SU-DHL-6 (cell line): ENCODE results near the gene PLEKHM2.
"Not testable (repeated sequence)": the region's sequence is repeated elsewhere in the genome, so short reads cannot be mapped to it uniquely, and the experiment has no call there.

Experiments used
- H2AFZ ChIP-seq: fragments of 200-600 bp; sonication (generic); 2 replicates; pipeline ENCODE4 v1.6.1; 2014; ENCODE audit warnings: low read depth, mild to moderate bottlenecking, moderate library complexity, mixed read lengths, antibody characterized with exemption, low read length; ENCODE audit not compliant: severe bottlenecking
- H3F3A ChIP-seq: fragments of 200-600 bp; shearing (Covaris generic); 2 replicates; pipeline ENCODE4 v1.6.0; 2016; ENCODE audit warnings: antibody characterized with exemption, mild to moderate bottlenecking; ENCODE audit not compliant: insufficient read depth
- H3K27ac ChIP-seq: fragments of 200-600 bp; sonication (generic); 2 replicates; pipeline ENCODE4 v1.5.1; 2016; ENCODE audit warnings: low read depth, mild to moderate bottlenecking, low read length, moderate library complexity, mixed read lengths
- H3K27me3 ChIP-seq: fragments of 200-600 bp; sonication (generic), shearing (Covaris generic); 2 replicates; pipeline ENCODE4 v1.6.0; 2014; ENCODE audit warnings: mild to moderate bottlenecking, low read length
- H3K36me3 ChIP-seq: fragments of 200-600 bp; sonication (generic); 2 replicates; pipeline ENCODE4 v1.6.1; 2014; ENCODE audit warnings: mild to moderate bottlenecking, low read length, mixed read lengths
- H3K4me2 ChIP-seq: fragments of 300-600, 200-600 bp; shearing (Covaris generic), sonication (generic); 2 replicates; pipeline ENCODE4 v1.6.0; 2014; ENCODE audit warnings: low read length, low read depth, mild to moderate bottlenecking; ENCODE audit not compliant: poor library complexity, severe bottlenecking
- H3K4me3 ChIP-seq: fragments of 200-600 bp; sonication (generic); 2 replicates; pipeline ENCODE4 v1.5.1; 2014; ENCODE audit warnings: antibody characterized with exemption, low read length, mild to moderate bottlenecking, mixed read lengths; ENCODE audit not compliant: insufficient read depth, poor library complexity, severe bottlenecking
- H3K79me2 ChIP-seq: fragments of 200-600 bp; sonication (generic); 2 replicates; pipeline ENCODE4 v1.6.1; 2014; ENCODE audit warnings: mild to moderate bottlenecking, low read length, moderate library complexity; ENCODE audit not compliant: insufficient read depth
- H3K9ac ChIP-seq: fragments of 200-600 bp; sonication (generic); 2 replicates; pipeline ENCODE4 v1.7.0; 2014; ENCODE audit warnings: mild to moderate bottlenecking, low read length
- H3K9me2 ChIP-seq: fragments of 200-600 bp; sonication (generic); replicated peaks from 2 replicates; pipeline ENCODE4 v1.6.1; 2014; ENCODE audit warnings: low read length; ENCODE audit not compliant: insufficient read depth
- H3K9me3 ChIP-seq: fragments of 200-600 bp; sonication (generic); 2 replicates; pipeline ENCODE4 v1.6.1; 2014; ENCODE audit warnings: low read length, mixed read lengths; ENCODE audit not compliant: insufficient read depth
- H4K20me1 ChIP-seq: fragments of 200-600 bp; sonication (generic); 2 replicates; pipeline ENCODE4 v1.6.1; 2014; ENCODE audit warnings: low read depth, mild to moderate bottlenecking, antibody characterized with exemption, low read length, moderate library complexity, mixed read lengths
- EZH2phosphoT487 ChIP-seq: fragments of 200-600 bp; sonication (generic), shearing (Covaris generic); conservative IDR thresholded peaks from 2 replicates; pipeline ENCODE4 v1.6.1; 2018; ENCODE audit warnings: mild to moderate bottlenecking, antibody characterized with exemption, low read length, moderate library complexity, mixed read lengths
- TF ChIP-seq, protein P1 (sequence below): fragments of 200-600 bp; sonication (generic); IDR thresholded peaks from one replicate; pipeline ENCODE4 v1.5.1; 2017; ENCODE audit warnings: antibody characterized with exemption, mild to moderate bottlenecking, low read length, moderate library complexity; ENCODE audit not compliant: insufficient read depth, poor library complexity, severe bottlenecking

Gene PLEKHM2

DNA sequence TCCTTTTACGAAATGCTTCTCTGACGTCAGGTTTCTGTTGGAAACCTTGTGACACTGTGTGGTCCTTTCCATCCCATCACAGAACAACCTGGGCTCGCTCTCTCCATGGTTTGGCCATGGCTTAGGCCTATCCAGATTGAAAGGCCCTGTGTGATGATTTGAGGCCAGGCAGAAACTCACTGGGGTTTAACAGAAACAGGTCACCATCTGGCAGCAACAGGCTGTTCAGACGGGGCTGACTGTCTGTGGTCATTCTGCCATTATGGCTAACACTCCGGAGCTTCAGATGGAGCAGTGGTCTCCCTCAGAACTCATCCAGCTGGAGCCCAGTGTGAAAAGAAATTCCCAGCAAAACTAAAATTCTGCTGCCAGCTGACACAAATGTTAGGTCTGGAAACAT is 9.3 kb downstream of the PLEKHM2 start:
- Histone ChIP-seq H3K27ac (no peak overlapping the region), H3K9ac (no peak overlapping the region), H2AFZ (no peak overlapping the region), H3K4me3 (no peak overlapping the region), H3K36me3 (no peaks in the 10 kb centered on the region), H3K79me2 (peaks cover 60% of the 10 kb centered on the region), H3K27me3 (no peaks in the 10 kb centered on the region), H3K9me3 (no peaks in the 10 kb centered on the region), H3F3A (peaks cover 15% of the 10 kb centered on the region), H3K4me2 (no peak overlapping the region), H3K9me2 (no peaks in the 10 kb centered on the region), H4K20me1 (no peaks in the 10 kb centered on the region)
- TF ChIP-seq EZH2phosphoT487: no peak
- TF ChIP-seq, protein P1, sequence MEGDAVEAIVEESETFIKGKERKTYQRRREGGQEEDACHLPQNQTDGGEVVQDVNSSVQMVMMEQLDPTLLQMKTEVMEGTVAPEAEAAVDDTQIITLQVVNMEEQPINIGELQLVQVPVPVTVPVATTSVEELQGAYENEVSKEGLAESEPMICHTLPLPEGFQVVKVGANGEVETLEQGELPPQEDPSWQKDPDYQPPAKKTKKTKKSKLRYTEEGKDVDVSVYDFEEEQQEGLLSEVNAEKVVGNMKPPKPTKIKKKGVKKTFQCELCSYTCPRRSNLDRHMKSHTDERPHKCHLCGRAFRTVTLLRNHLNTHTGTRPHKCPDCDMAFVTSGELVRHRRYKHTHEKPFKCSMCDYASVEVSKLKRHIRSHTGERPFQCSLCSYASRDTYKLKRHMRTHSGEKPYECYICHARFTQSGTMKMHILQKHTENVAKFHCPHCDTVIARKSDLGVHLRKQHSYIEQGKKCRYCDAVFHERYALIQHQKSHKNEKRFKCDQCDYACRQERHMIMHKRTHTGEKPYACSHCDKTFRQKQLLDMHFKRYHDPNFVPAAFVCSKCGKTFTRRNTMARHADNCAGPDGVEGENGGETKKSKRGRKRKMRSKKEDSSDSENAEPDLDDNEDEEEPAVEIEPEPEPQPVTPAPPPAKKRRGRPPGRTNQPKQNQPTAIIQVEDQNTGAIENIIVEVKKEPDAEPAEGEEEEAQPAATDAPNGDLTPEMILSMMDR: no peak

DNA sequence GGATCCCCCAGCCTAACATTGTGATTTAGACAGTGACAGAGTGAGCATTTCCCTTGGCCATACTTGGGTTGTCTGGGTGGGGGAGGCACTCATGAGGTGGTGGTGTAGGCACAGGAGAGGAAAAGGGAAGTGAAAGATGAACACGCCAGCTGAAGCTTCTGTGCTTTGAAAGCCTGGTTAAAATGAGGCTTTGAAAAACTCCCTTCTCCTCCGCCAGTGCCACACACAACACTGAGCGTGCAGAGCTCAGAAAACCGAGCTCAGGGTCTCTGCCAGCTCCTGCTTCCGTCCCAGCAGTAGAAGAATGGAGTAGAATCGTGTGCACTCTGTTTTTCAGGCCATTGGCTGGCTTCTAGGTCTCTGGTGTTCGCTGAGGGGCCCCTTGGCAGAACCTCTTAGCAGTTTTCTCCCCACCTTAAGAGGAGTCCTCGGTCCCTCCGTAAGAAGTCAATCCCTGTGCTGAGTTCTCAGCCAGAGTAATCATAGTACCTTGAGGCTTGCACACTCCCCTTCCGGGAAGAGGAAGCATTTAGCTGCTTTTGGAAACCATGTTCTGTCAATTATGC is 12.9 kb downstream of the PLEKHM2 start:
- no peaks in the 10 kb centered on the region for H3K27me3 ChIP-seq
- no peaks in the 10 kb centered on the region for H3K36me3 ChIP-seq
- no peaks in the 10 kb centered on the region for H3K9me3 ChIP-seq
- peak overlapping the region; percentile 72 for H3K4me2 ChIP-seq
- peak overlapping the region; percentile 10 for H2AFZ ChIP-seq
- no peaks in the 10 kb centered on the region for H3K9me2 ChIP-seq
- H3K27ac ChIP-seq: peak overlapping the region; percentile 92
- H4K20me1 ChIP-seq: no peaks in the 10 kb centered on the region
- H3K9ac ChIP-seq: peak overlapping the region; percentile 57
- TF ChIP-seq, protein P1: no peak
- TF ChIP-seq EZH2phosphoT487: no peak
- peak overlapping the region; percentile 23 for H3K4me3 ChIP-seq
- H3K79me2 ChIP-seq: peaks cover 50% of the 10 kb centered on the region
- H3F3A ChIP-seq: peaks cover 15% of the 10 kb centered on the region

DNA sequence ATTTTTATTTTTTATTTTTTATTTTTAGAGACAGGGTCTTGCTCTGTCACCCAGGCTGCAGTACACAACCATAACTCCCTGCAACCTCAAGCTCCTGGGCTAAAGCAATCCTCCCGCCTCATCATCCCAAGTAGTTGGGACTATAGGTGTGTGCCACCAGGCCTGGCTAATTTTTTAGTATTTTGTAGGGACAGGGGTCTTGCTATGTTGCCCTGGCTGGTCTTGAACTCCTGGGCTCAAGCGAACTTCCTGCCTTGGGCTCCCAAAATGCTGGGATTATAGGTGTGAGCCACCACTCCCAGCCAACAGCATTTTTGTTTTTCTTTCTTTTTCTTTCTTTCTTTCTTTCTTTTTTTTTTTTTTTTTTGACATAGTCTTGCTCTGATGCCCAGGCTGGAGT is 14.1 kb downstream of the PLEKHM2 start:
- no peak overlapping the region for H3K4me3 ChIP-seq
- no peaks in the 10 kb centered on the region for H3K9me2 ChIP-seq
- no peaks in the 10 kb centered on the region for H3K9me3 ChIP-seq
- H4K20me1 ChIP-seq: no peaks in the 10 kb centered on the region
- H3K36me3 ChIP-seq: no peaks in the 10 kb centered on the region
- TF ChIP-seq, protein P1: no peak
- H3F3A ChIP-seq: peaks cover 15% of the 10 kb centered on the region
- H2AFZ ChIP-seq: no peak overlapping the region
- peak overlapping the region; percentile 92 for H3K27ac ChIP-seq
- H3K27me3 ChIP-seq: no peaks in the 10 kb centered on the region
- H3K9ac ChIP-seq: no peak overlapping the region
- peak overlapping the region; percentile 72 for H3K4me2 ChIP-seq
- peaks cover 44% of the 10 kb centered on the region for H3K79me2 ChIP-seq

DNA sequence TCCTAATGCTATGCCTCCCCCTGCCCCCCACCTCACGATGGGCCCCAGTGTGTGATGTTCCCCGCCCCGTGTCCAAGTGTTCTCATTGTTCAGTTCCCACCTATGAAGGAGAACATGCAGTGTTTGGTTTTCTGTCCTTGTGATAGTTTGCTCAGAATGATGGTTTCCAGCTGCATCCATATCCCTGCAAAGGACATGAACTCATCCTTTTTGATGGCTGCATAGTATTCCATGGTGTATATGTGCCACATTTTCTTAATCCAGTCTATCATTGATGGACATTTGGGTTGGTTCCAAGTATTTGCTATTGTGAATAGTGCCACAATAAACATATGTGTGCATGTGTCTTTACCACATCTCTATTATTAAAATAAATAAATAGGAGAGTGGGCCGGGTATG is 15.2 kb downstream of the PLEKHM2 start:
- not testable (repeated sequence) for H3K9ac ChIP-seq, H3K9me3 ChIP-seq, H3K27ac ChIP-seq, H3K4me3 ChIP-seq, H3K36me3 ChIP-seq, H3K4me2 ChIP-seq, H2AFZ ChIP-seq, H3K9me2 ChIP-seq, H3K27me3 ChIP-seq, H4K20me1 ChIP-seq
- peaks cover 15% of the 10 kb centered on the region for H3F3A ChIP-seq
- peaks cover 34% of the 10 kb centered on the region for H3K79me2 ChIP-seq
